ENCODE measurements around the gene COL20A1. TPM values are rescaled to one million over a fixed set of nuclear protein-coding genes. Genes with fewer than 3 reads are reported as not detected.

COL20A1 gene
- total and polyA plus RNA-seq, 2 experiments from 2014 or later, result 1.4 TPM; not detected in 1

- Histone ChIP-seq H3K4me1 (ENCODE audit: low read depth) (no peaks in the 10 kb centered on the region), H3K27me3 (no peaks in the 10 kb centered on the region), H3K36me3 (peaks cover 14% of the 10 kb centered on the region), H3K9me3 (ENCODE audit: low read depth) (no peaks in the 10 kb centered on the region), H3K4me3 (no peak overlapping the region), H3K27ac (no peak overlapping the region)
- no peak for TF ChIP-seq CTCF (IDR thresholded peaks at IDR 0.05; ENCODE audit: low read depth, low read length)
- no peak for DNase-seq (ENCODE audit: low read depth in 1 of 2, low spot score in 1 of 2)
Observed at GRCh38 chr20:63287697-63288580, 5.0 kb upstream of the COL20A1 start.

- TF ChIP-seq CTCF (IDR thresholded peaks at IDR 0.05; ENCODE audit: low read depth, low read length), result no peak
Observed at GRCh38 chr20:63288581-63289251, 4.3 kb upstream of the COL20A1 start.

GRCh38 chr20:63289311-63290135, 3.5 kb upstream of the COL20A1 start:
- no peak overlapping the region for H3K4me3 ChIP-seq
- H3K27ac ChIP-seq, result no peak overlapping the region
- peaks cover 13% of the 10 kb centered on the region for H3K36me3 ChIP-seq
- H3K4me1 ChIP-seq (ENCODE audit: low read depth), result no peaks in the 10 kb centered on the region
- no peaks in the 10 kb centered on the region for H3K9me3 ChIP-seq (ENCODE audit: low read depth)
- DNase-seq (ENCODE audit: low read depth in 1 of 2, low spot score in 1 of 2), result no peak
- TF ChIP-seq CTCF (IDR thresholded peaks at IDR 0.05; ENCODE audit: low read depth, low read length), result no peak
- H3K27me3 ChIP-seq, result peaks cover 4% of the 10 kb centered on the region

More at GRCh38 chr20:63288581-63289251, 4.3 kb upstream of the COL20A1 start:
- Histone ChIP-seq H3K27me3 (no peaks in the 10 kb centered on the region), H3K4me3 (no peak overlapping the region), H3K4me1 (ENCODE audit: low read depth) (no peaks in the 10 kb centered on the region), H3K36me3 (peaks cover 13% of the 10 kb centered on the region), H3K9me3 (ENCODE audit: low read depth) (no peaks in the 10 kb centered on the region), H3K27ac (no peak overlapping the region)
- DNase-seq (ENCODE audit: low read depth in 1 of 2, low spot score in 1 of 2), result no peak

GRCh38 chr20:63290136-63290676, 2.8 kb upstream of the COL20A1 start:
- no peak overlapping the region for H3K27ac ChIP-seq

More at GRCh38 chr20:63290136-63290676, 2.8 kb upstream of the COL20A1 start:
- Histone ChIP-seq H3K36me3 (peaks cover 13% of the 10 kb centered on the region), H3K4me3 (no peak overlapping the region), H3K27me3 (peaks cover 11% of the 10 kb centered on the region), H3K9me3 (ENCODE audit: low read depth) (no peaks in the 10 kb centered on the region), H3K4me1 (ENCODE audit: low read depth) (no peaks in the 10 kb centered on the region)
- TF ChIP-seq CTCF (IDR thresholded peaks at IDR 0.05; ENCODE audit: low read depth, low read length), result no peak
- no peak for DNase-seq (ENCODE audit: low read depth in 1 of 2, low spot score in 1 of 2)
